ENCODE results near the gene MRPS34. TPM values are rescaled to one million over a fixed set of nuclear protein-coding genes. Genes with fewer than 3 reads are reported as not detected.

MRPS34 gene
- total RNA-seq, 6 experiments from 2014 or later, result 122 to 161 (median 132) TPM

DNA sequence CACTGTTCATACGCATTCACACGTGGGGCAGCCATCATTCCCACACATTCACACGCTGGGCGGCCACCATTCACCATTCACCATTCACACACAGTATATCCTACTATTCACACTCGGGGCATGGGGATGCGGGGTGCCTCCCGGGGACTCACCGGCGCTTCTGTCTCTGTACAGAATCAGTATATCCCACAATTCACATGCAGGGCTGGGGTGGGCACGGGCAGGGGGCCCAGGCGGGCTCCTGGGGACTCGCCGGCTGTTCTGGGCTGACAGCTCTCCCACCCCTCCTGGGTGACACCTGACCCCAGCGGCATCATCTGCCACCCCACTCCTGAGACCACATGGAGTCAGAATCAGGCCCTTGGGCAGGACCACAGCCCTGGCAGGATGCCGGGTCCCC, 11.2 kb downstream of the MRPS34 start:
- H3K36me3 Mint-ChIP-seq (ENCODE audit: low read depth), result peaks cover 7% of the 10 kb centered on the region
- TF ChIP-seq, protein P1, sequence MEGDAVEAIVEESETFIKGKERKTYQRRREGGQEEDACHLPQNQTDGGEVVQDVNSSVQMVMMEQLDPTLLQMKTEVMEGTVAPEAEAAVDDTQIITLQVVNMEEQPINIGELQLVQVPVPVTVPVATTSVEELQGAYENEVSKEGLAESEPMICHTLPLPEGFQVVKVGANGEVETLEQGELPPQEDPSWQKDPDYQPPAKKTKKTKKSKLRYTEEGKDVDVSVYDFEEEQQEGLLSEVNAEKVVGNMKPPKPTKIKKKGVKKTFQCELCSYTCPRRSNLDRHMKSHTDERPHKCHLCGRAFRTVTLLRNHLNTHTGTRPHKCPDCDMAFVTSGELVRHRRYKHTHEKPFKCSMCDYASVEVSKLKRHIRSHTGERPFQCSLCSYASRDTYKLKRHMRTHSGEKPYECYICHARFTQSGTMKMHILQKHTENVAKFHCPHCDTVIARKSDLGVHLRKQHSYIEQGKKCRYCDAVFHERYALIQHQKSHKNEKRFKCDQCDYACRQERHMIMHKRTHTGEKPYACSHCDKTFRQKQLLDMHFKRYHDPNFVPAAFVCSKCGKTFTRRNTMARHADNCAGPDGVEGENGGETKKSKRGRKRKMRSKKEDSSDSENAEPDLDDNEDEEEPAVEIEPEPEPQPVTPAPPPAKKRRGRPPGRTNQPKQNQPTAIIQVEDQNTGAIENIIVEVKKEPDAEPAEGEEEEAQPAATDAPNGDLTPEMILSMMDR (IDR thresholded peaks at IDR 0.05), result no peak
- no peak for DNase-seq
- no peaks in the 10 kb centered on the region for H3K9me3 Mint-ChIP-seq
- H3K4me3 Mint-ChIP-seq, result no peak overlapping the region
- H3K27me3 Mint-ChIP-seq (ENCODE audit: insufficient read depth), result peaks cover 4% of the 10 kb centered on the region
- no peaks in the 10 kb centered on the region for H3K4me1 Mint-ChIP-seq (ENCODE audit: low read depth)
- no peak overlapping the region for H3K27ac Mint-ChIP-seq

GRCh38 chr16:1760911-1761310, 12.0 kb downstream of the MRPS34 start:
- Mint-ChIP-seq H3K27me3 (ENCODE audit: insufficient read depth) (peaks cover 4% of the 10 kb centered on the region), H3K4me3 (no peak overlapping the region), H3K4me1 (ENCODE audit: low read depth) (no peaks in the 10 kb centered on the region), H3K9me3 (no peaks in the 10 kb centered on the region), H3K27ac (no peak overlapping the region), H3K36me3 (ENCODE audit: low read depth) (peaks cover 7% of the 10 kb centered on the region)
- no peak for DNase-seq
- TF ChIP-seq, protein P1 (IDR thresholded peaks at IDR 0.05), result no peak

- Mint-ChIP-seq H3K4me3 (no peak overlapping the region), H3K9me3 (no peaks in the 10 kb centered on the region)
- DNase-seq, result no peak
These were observed 13.4 kb downstream of the MRPS34 start for GRCh38 chr16:1759511-1759910.

GRCh38 chr16:1758923-1759322, 14.0 kb downstream of the MRPS34 start:
- no peak overlapping the region for H3K4me3 Mint-ChIP-seq
- no peaks in the 10 kb centered on the region for H3K4me1 Mint-ChIP-seq (ENCODE audit: low read depth)
- TF ChIP-seq, protein P1 (IDR thresholded peaks at IDR 0.05), result no peak
- H3K9me3 Mint-ChIP-seq, result no peaks in the 10 kb centered on the region
- no peak overlapping the region for H3K27ac Mint-ChIP-seq
- H3K36me3 Mint-ChIP-seq (ENCODE audit: low read depth), result peaks cover 16% of the 10 kb centered on the region
- H3K27me3 Mint-ChIP-seq (ENCODE audit: insufficient read depth), result peaks cover 4% of the 10 kb centered on the region
- DNase-seq, result no peak

More at GRCh38 chr16:1759511-1759910, 13.4 kb downstream of the MRPS34 start:
- no peak overlapping the region for H3K27ac Mint-ChIP-seq
- no peaks in the 10 kb centered on the region for H3K4me1 Mint-ChIP-seq (ENCODE audit: low read depth)
- TF ChIP-seq, protein P1 (IDR thresholded peaks at IDR 0.05), result no peak
- peaks cover 16% of the 10 kb centered on the region for H3K36me3 Mint-ChIP-seq (ENCODE audit: low read depth)
- H3K27me3 Mint-ChIP-seq (ENCODE audit: insufficient read depth), result peaks cover 4% of the 10 kb centered on the region

DNA sequence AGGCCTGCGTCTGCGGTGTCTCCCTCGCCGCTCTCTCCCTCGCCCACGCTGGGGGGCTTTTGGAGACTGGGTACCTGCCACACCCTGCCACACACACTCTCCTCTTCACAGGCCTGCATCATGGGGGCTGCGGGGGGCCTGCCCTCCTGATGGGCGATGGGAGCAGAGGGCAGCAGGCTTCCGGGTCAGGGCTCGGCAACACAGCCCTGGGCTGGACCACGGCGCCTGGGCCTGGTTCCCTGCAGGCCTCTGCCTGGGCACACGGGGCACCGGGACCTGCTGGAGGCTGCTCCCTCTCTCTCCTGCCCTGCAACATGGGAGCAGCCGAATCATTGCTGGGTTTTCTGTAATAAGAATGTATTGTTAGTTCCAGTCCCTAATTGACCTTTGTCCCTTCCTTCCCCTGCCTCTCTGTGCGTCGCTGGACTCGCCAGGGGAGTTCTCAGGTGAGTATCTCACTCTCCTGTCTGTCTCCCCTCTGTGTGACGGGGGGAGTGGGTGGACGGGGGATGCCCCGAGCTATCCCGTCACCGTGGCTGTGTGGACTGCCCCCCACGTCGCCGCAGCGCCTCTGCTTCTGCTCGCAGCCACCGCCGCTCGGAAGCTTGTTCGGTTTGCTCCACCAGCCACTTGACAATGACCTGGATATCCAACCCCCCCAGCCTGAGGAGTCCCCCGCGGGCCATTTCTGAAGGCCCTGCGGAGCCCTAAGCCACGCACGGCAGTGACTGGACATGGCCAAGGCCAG, 15.0 kb downstream of the MRPS34 start:
- Mint-ChIP-seq H3K4me3 (no peak overlapping the region), H3K27ac (no peak overlapping the region), H3K9me3 (no peaks in the 10 kb centered on the region), H3K4me1 (ENCODE audit: low read depth) (no peaks in the 10 kb centered on the region), H3K36me3 (ENCODE audit: low read depth) (peaks cover 16% of the 10 kb centered on the region), H3K27me3 (ENCODE audit: insufficient read depth) (peaks cover 4% of the 10 kb centered on the region)
- TF ChIP-seq, protein P1 (IDR thresholded peaks at IDR 0.05), result no peak
- DNase-seq, result no peak
